H9 (cell line): ENCODE measurements around the gene SLC24A3. TPM values are rescaled to one million over a fixed set of nuclear protein-coding genes. Genes with fewer than 3 reads are reported as not detected.

ENCODE experiments used
- DNase-seq: peaks from one replicate; pipeline ENCODE4 v3.0.0-alpha.2; 2017
- H2AFZ ChIP-seq: one replicate; pipeline ENCODE4 v1.6.1; 2013; ENCODE audit warnings: mild to moderate bottlenecking, low read length, control low read depth, moderate library complexity
- H2AK5ac ChIP-seq: 2 replicates; pipeline ENCODE4 v1.6.1; 2013; ENCODE audit warnings: low read length, control low read depth, mixed read lengths; ENCODE audit not compliant: insufficient read length
- H2BK120ac ChIP-seq: one replicate; pipeline ENCODE4 v1.6.1; 2013; ENCODE audit warnings: low read depth, mild to moderate bottlenecking, low read length, control low read depth, inconsistent platforms; ENCODE audit not compliant: poor library complexity, severe bottlenecking
- H2BK12ac ChIP-seq: 2 replicates; pipeline ENCODE4 v1.6.1; 2013; ENCODE audit warnings: low read length, control low read depth, mixed read lengths, low read depth; ENCODE audit not compliant: insufficient read length
- H2BK15ac ChIP-seq: 2 replicates; pipeline ENCODE4 v1.6.1; 2013; ENCODE audit warnings: low read depth, low read length, control low read depth
- H2BK20ac ChIP-seq: one replicate; pipeline ENCODE4 v1.6.1; 2013; ENCODE audit warnings: low read depth, mild to moderate bottlenecking, low read length, control low read depth, inconsistent platforms; ENCODE audit not compliant: poor library complexity, severe bottlenecking
- H2BK5ac ChIP-seq: 2 replicates; pipeline ENCODE4 v1.6.1; 2013; ENCODE audit warnings: low read length, control low read depth, mixed read lengths; ENCODE audit not compliant: insufficient read length
- H3K14ac ChIP-seq: 2 replicates; pipeline ENCODE4 v1.6.1; 2013; ENCODE audit warnings: low read length, control low read depth; ENCODE audit not compliant: insufficient read depth
- H3K18ac ChIP-seq: 2 replicates; pipeline ENCODE4 v1.6.1; 2013; ENCODE audit warnings: low read depth, mild to moderate bottlenecking, mixed read lengths, low read length, control low read depth; ENCODE audit not compliant: insufficient read length
- H3K23ac ChIP-seq: 2 replicates; pipeline ENCODE4 v1.6.1; 2013; ENCODE audit warnings: low read length, control low read depth, mixed read lengths, low read depth; ENCODE audit not compliant: insufficient read length
- H3K23me2 ChIP-seq: 2 replicates; pipeline ENCODE4 v1.6.1; 2013; ENCODE audit warnings: low read depth, mild to moderate bottlenecking, mixed read lengths, low read length, control low read depth; ENCODE audit not compliant: insufficient read length, poor library complexity, severe bottlenecking
- H3K27ac ChIP-seq: 2 replicates; pipeline ENCODE4 v1.5.1; 2013; ENCODE audit warnings: low read length, control low read depth, mixed read lengths, low read depth; ENCODE audit not compliant: insufficient read length
- H3K27me3 ChIP-seq: 2 replicates; pipeline ENCODE4 v1.6.1; 2013; ENCODE audit warnings: low read length, control low read depth, inconsistent platforms; ENCODE audit not compliant: insufficient read depth
- H3K4ac ChIP-seq: 2 replicates; pipeline ENCODE4 v1.6.1; 2013; ENCODE audit warnings: low read depth, mild to moderate bottlenecking, control low read depth, inconsistent platforms, low read length, moderate library complexity
- H3K4me1 ChIP-seq: 2 replicates; pipeline ENCODE4 v1.6.1; 2013; ENCODE audit warnings: low read length, control low read depth, inconsistent platforms; ENCODE audit not compliant: insufficient read depth
- H3K4me2 ChIP-seq: 2 replicates; pipeline ENCODE4 v1.6.1; 2013; ENCODE audit warnings: low read length, control low read depth, mixed read lengths; ENCODE audit not compliant: insufficient read length, insufficient read depth
- H3K56ac ChIP-seq: 2 replicates; pipeline ENCODE4 v1.6.1; 2013; ENCODE audit warnings: low read depth, mild to moderate bottlenecking, mixed read lengths, low read length, control low read depth; ENCODE audit not compliant: insufficient read length
- H3K79me1 ChIP-seq: 2 replicates; pipeline ENCODE4 v1.6.1; 2013; ENCODE audit warnings: low read depth, mild to moderate bottlenecking, moderate library complexity, low read length, control low read depth, inconsistent platforms; ENCODE audit not compliant: insufficient read depth, poor library complexity, severe bottlenecking
- H3K79me2 ChIP-seq: 2 replicates; pipeline ENCODE4 v1.6.1; 2013; ENCODE audit warnings: low read length, control low read depth, inconsistent platforms; ENCODE audit not compliant: insufficient read depth
- H3K9ac ChIP-seq: 2 replicates; pipeline ENCODE4 v1.6.1; 2013; ENCODE audit warnings: low read length, control low read depth, mixed read lengths; ENCODE audit not compliant: insufficient read length; ENCODE audit errors: extremely low read depth
- H3K9me3 ChIP-seq: one replicate; pipeline ENCODE4 v1.6.1; 2013; ENCODE audit warnings: low read depth, low read length, inconsistent platforms; ENCODE audit not compliant: control insufficient read depth
- H3T11ph ChIP-seq: one replicate; pipeline ENCODE4 v1.6.1; 2013; ENCODE audit warnings: mild to moderate bottlenecking, low read length, control low read depth, inconsistent platforms
- H4K20me1 ChIP-seq: one replicate; pipeline ENCODE4 v1.6.1; 2013; ENCODE audit not compliant: control insufficient read depth, insufficient read length, insufficient read depth
- H4K5ac ChIP-seq: 2 replicates; pipeline ENCODE4 v1.6.1; 2013; ENCODE audit warnings: low read depth, mild to moderate bottlenecking, mixed read lengths, low read length, control low read depth; ENCODE audit not compliant: insufficient read length
- H4K8ac ChIP-seq: replicated peaks from 2 replicates; pipeline ENCODE4 v1.6.1; 2013; ENCODE audit warnings: low read length, control low read depth, mixed read lengths, low read depth; ENCODE audit not compliant: insufficient read length
- H4K91ac ChIP-seq: 2 replicates; pipeline ENCODE4 v1.6.1; 2013; ENCODE audit warnings: low read depth, mild to moderate bottlenecking, moderate library complexity, mixed read lengths, low read length, control low read depth; ENCODE audit not compliant: insufficient read length
- H3K27ac Mint-ChIP-seq, 3 experiments: 2 replicates in 2 of 3; 3 replicates in 1 of 3; pipeline ENCODE4 v1.8.0; 2020 to 2021; ENCODE audit warnings: mixed read lengths in 3 of 3, mild to moderate bottlenecking in 1 of 3, moderate library complexity in 1 of 3
- H3K27me3 Mint-ChIP-seq: 2 replicates; pipeline ENCODE4 v1.8.0; 2021; ENCODE audit warnings: low read depth, mild to moderate bottlenecking, moderate library complexity, mixed read lengths
- H3K36me3 Mint-ChIP-seq, 3 experiments: 2 replicates in 2 of 3; 3 replicates in 1 of 3; pipeline ENCODE4 v1.8.0; 2020 to 2021; ENCODE audit warnings: low read depth in 3 of 3, mixed read lengths in 3 of 3; ENCODE audit not compliant: insufficient read depth in 1 of 3
- H3K4me1 Mint-ChIP-seq, 2 experiments: 2 replicates each; pipeline ENCODE4 v1.8.0; 2020; ENCODE audit warnings: mixed read lengths in 2 of 2
- H3K4me3 Mint-ChIP-seq, 2 experiments: 2 replicates in 1 of 2; 3 replicates in 1 of 2; pipeline ENCODE4 v1.8.0; 2020 to 2021; ENCODE audit warnings: mild to moderate bottlenecking in 2 of 2, mixed read lengths in 2 of 2, moderate library complexity in 1 of 2
- H3K9me3 Mint-ChIP-seq, 2 experiments: 2 replicates in 1 of 2; 3 replicates in 1 of 2; pipeline ENCODE4 v1.8.0; 2020; ENCODE audit warnings: mild to moderate bottlenecking in 2 of 2, mixed read lengths in 2 of 2, moderate library complexity in 1 of 2
- WGBS: extraction: QIAGEN DNeasy Blood & Tissue Kit; methylation state at CpG from one replicate; pipeline ENCODE4 v1.1.7; 2013; ENCODE audit warnings: missing lambda C conversion rate, low lambda C conversion rate, mixed read lengths; ENCODE audit not compliant: insufficient read length; ENCODE audit errors: extremely low coverage; 5-methylcytosine and 5-hydroxymethylcytosine counted together
- total RNA-seq: library from RNA; stranded (reverse); gene quantifications from 2 replicates; pipeline ENCODE4 v1.2.1, GENCODE V29; 2021
- TF ChIP-seq, protein P1 (sequence below): fragments of 200-600 bp; sonication (generic); conservative IDR thresholded peaks from 3 replicates; pipeline ENCODE4 v1.8.0; 2021; ENCODE audit warnings: antibody characterized with exemption, mild to moderate bottlenecking

The SLC24A3 gene
- total RNA-seq, 1 experiment from 2014 or later = 0.83 TPM

DNA sequence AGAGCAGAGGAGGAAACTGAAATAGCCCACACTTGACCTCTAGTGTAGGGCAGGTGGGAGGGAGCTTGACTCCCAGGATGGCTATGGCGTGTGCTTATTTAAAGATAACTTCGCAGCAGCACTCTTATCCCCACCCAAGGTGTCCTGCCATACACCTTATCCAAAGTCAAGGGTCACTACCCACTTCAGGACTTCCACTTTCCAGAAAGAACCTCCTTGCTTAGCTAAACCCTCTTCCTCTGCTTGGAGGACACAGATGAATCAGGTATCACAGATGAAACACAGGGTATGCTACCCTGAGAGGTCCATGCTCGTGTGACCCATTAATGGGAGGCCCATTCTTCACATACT is 547.9 kb downstream of the SLC24A3 start:
- H3K14ac ChIP-seq = no peak overlapping the region
- no peak overlapping the region for H4K8ac ChIP-seq
- H3K9ac ChIP-seq = no peak overlapping the region
- no peak overlapping the region for H2AFZ ChIP-seq
- H3K27me3 Mint-ChIP-seq = peaks cover 49% of the 10 kb centered on the region
- H3K4me1 Mint-ChIP-seq = peaks cover 14 to 18% of the 10 kb centered on the region in 2 experiments
- no peaks in the 10 kb centered on the region; a peak in 2 of 5 replicates for H3K9me3 Mint-ChIP-seq
- H2BK5ac ChIP-seq = no peak overlapping the region
- TF ChIP-seq, protein P1, sequence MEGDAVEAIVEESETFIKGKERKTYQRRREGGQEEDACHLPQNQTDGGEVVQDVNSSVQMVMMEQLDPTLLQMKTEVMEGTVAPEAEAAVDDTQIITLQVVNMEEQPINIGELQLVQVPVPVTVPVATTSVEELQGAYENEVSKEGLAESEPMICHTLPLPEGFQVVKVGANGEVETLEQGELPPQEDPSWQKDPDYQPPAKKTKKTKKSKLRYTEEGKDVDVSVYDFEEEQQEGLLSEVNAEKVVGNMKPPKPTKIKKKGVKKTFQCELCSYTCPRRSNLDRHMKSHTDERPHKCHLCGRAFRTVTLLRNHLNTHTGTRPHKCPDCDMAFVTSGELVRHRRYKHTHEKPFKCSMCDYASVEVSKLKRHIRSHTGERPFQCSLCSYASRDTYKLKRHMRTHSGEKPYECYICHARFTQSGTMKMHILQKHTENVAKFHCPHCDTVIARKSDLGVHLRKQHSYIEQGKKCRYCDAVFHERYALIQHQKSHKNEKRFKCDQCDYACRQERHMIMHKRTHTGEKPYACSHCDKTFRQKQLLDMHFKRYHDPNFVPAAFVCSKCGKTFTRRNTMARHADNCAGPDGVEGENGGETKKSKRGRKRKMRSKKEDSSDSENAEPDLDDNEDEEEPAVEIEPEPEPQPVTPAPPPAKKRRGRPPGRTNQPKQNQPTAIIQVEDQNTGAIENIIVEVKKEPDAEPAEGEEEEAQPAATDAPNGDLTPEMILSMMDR = no peak
- H3K4me3 Mint-ChIP-seq = no peak overlapping the region
- no peak overlapping the region for H3T11ph ChIP-seq
- peaks cover 0 to 2% (median 0%) of the 10 kb centered on the region in 3 experiments; a peak in 2 of 7 replicates for H3K36me3 Mint-ChIP-seq
- H3K27ac Mint-ChIP-seq = no peak overlapping the region
- H3K27me3 ChIP-seq = peaks cover 5% of the 10 kb centered on the region; the same call in 1 of the 2 replicates
- H3K27ac ChIP-seq = no peak overlapping the region
- H2AK5ac ChIP-seq = no peak overlapping the region
- H2BK20ac ChIP-seq = no peak overlapping the region
- DNase-seq = no peak
- no peak overlapping the region for H3K56ac ChIP-seq
- no CpG with 5 or more reads among the region's 3 CpGs for WGBS
- no peak overlapping the region for H3K4ac ChIP-seq
- H3K18ac ChIP-seq = no peak overlapping the region
- no peaks in the 10 kb centered on the region for H3K9me3 ChIP-seq
- H3K23ac ChIP-seq = no peak overlapping the region
- no peak overlapping the region for H2BK120ac ChIP-seq
- no peak overlapping the region for H3K4me2 ChIP-seq
- no peak overlapping the region for H2BK15ac ChIP-seq
- H4K20me1 ChIP-seq = no peaks in the 10 kb centered on the region
- H2BK12ac ChIP-seq = no peak overlapping the region
- H3K23me2 ChIP-seq = peaks cover 15% of the 10 kb centered on the region
- H3K79me1 ChIP-seq = no peaks in the 10 kb centered on the region
- H3K79me2 ChIP-seq = no peaks in the 10 kb centered on the region
- H4K91ac ChIP-seq = no peak overlapping the region
- 0 out of 2 replicates have a peak, but pooled peaks cover 2% of the 10 kb centered on the region for H3K4me1 ChIP-seq
- H4K5ac ChIP-seq = no peak overlapping the region
